MV-4-11 (cell line): ENCODE measurements around the gene GRIK4.

Experiments
- DNase-seq: peaks from one replicate; lab custom pipeline; 2025; lab: John Stamatoyannopoulos, UW

GRIK4 gene

GRCh38 chr11:120840661-120841060 lies 329.1 kb downstream of the GRIK4 start:
- DNase-seq, result no peak

- no peak for DNase-seq
These were observed 329.5 kb downstream of the GRIK4 start for GRCh38 chr11:120841074-120841473.

- DNase-seq, result no peak
These were observed 330.6 kb downstream of the GRIK4 start for GRCh38 chr11:120842195-120842594.

GRCh38 chr11:120853435-120853834 lies 341.9 kb downstream of the GRIK4 start:
- DNase-seq, result no peak

GRCh38 chr11:120854988-120855387 lies 343.4 kb downstream of the GRIK4 start:
- no peak for DNase-seq

- no peak for DNase-seq
These were observed 346.0 kb downstream of the GRIK4 start for GRCh38 chr11:120857508-120857907.

- no peak for DNase-seq
These were observed 347.2 kb downstream of the GRIK4 start for GRCh38 chr11:120858740-120859139.

GRCh38 chr11:120859552-120860295 lies 348.2 kb downstream of the GRIK4 start:
- no peak for DNase-seq

- DNase-seq, result no peak
These were observed 351.8 kb downstream of the GRIK4 start for GRCh38 chr11:120863359-120863758.

- DNase-seq, result no peak
These were observed 355.5 kb downstream of the GRIK4 start for GRCh38 chr11:120867024-120867423.

GRCh38 chr11:120867531-120867930 lies 356.0 kb downstream of the GRIK4 start:
- no peak for DNase-seq

GRCh38 chr11:120867988-120868387 lies 356.4 kb downstream of the GRIK4 start:
- DNase-seq, result no peak

- no peak for DNase-seq
These were observed 357.5 kb downstream of the GRIK4 start for GRCh38 chr11:120869097-120869496.

GRCh38 chr11:120869516-120870011 lies 358.0 kb downstream of the GRIK4 start:
- DNase-seq, result no peak

GRCh38 chr11:120871194-120871593 lies 359.6 kb downstream of the GRIK4 start:
- no peak for DNase-seq

- no peak for DNase-seq
These were observed 360.4 kb downstream of the GRIK4 start for GRCh38 chr11:120871924-120872323.

- DNase-seq, result no peak
These were observed 362.6 kb downstream of the GRIK4 start for GRCh38 chr11:120873966-120874735.

GRCh38 chr11:120875986-120876385 lies 364.4 kb downstream of the GRIK4 start:
- DNase-seq, result no peak

- DNase-seq, result no peak
These were observed 366.3 kb downstream of the GRIK4 start for GRCh38 chr11:120877746-120878365.

GRCh38 chr11:120878781-120879180 lies 367.2 kb downstream of the GRIK4 start:
- no peak for DNase-seq

GRCh38 chr11:120880498-120881175 lies 369.1 kb downstream of the GRIK4 start:
- DNase-seq, result no peak

GRCh38 chr11:120881596-120881995 lies 370.0 kb downstream of the GRIK4 start:
- DNase-seq, result no peak
